Right renal cortex interstitium (tissue), 3 donors: ENCODE data around the gene MET. TPM values are rescaled to one million over a fixed set of nuclear protein-coding genes. Genes with fewer than 3 reads are reported as not detected.

Experiments used
- DNase-seq, 3 donors: peaks; one replicate each; pipeline ENCODE4 v3.0.0-alpha.2; 2013; ENCODE audit warnings: low read depth in 3 of 3, low spot score in 2 of 3
- polyA plus RNA-seq, 3 donors: library from polyadenylated mRNA; unstranded; fragments of 120-200 nt; gene quantifications; one replicate each; pipeline ENCODE4 v1.2.1, GENCODE V29; 2013; ENCODE audit not compliant: insufficient read length in 3 of 3

Gene MET
- polyA plus RNA-seq, 3 donors = 47.8 to 48.3 (median 48.2) TPM

DNA sequence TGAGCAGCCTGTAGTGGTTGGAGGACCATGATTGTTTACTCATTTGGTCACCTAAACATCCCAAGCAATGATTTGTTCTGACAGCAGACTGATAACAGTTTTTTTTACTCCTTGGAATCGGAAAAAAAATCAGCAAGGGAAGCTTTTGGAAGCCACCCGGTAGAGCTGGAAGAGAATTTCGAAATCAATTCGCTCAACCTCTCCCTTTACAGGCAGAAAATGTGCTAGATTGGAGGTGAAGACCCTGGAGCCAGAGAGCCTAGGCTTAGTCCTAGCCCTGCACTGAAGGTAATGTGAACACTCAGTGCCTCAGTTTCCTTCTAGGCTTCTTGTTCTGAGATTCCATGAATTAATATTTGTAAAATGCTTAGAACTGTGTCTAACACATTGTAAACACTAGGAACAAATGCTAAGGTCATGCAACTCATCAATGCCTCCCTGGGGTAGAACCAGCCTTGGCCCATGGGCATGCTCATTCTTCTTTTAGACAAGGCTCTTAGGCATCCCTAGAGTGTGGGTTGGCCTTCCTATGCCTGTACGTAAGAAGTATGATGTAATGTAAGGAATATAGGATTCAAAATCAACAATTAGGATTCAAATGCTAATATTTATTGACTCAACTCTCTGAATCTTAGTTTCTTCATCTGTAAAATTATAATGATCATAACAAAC lies 52.7 kb downstream of the MET start:
- no peak for DNase-seq

DNA sequence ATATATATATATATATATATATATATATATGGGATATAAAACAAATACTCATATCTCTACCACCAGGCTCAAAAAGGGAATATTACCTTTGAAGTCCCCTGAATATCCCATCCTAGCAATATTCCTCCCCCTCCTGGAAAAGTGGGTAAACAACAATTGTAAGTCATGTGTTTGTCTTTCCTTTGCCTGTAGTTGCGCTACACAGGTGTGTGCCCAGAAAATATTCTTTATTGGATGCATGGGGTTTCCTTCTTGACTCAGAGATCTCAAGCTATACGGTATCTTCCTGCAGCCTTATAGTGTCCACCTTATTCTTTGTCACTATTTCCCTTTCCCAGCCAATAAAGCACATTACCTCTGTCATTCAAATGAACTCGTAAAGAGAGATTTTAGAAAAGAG lies 54.2 kb downstream of the MET start:
- no peak for DNase-seq

DNA sequence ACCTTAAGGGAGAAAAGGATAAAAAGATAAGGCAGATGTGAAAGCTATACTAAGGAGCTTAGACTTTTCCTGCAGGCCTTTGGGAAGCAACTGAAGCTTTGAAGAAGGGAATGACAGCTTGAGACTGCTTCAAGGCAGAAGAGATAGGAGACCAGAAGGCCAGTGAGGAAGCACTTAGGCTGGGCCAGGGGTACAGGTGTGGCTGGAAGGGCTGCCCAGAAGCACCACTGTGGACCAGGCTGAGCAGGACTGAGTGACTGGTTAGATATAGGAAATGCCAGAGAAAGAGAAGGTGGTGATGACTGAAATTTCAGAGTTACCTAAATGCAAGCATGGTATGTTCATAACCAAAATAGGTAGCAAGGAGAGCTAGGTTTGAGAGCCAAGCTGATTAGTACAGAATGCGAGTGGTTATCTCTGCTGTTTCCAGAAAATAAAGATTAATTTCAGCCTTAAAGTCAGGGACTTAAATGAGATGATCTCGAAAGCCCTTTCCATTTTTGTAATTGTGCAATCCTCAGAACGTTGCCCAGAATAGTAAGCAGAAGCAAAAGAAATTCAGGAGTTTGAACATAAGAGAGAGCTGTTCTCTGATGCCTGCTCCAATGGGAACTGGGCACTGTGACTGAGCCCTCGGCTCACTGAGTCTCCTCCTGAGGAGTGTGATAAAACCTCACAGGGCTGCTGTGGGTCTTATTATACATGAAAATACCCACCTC lies 54.9 kb downstream of the MET start:
- DNase-seq = no peak

DNA sequence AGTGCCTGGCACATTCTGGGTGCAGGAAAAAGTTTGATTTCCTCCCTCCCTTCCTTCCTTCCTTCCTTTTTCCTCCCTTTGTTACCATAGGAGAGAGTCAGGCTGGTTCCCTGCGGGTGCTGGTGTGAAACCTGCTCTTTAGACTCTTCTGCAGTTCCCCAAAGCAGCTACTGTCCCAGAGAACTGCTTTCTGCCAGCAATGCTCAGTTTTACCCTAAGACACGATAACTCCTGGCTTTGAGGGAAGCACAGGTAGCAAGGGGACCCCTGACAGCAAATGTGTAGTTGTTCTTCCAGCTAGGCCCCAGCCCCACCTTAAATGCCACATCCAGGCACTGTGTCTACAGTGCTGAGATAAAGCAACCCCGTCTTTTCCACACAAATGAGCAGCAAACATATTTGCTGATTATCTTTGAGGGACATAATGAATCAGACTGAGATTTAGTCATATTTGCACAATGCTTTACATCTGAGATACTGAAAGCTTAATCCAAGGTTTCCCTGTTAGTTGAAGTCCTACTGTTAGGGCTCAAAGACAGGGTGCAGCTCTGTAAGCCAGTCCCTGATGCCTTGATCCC lies 55.5 kb downstream of the MET start:
- DNase-seq = no peak

DNA sequence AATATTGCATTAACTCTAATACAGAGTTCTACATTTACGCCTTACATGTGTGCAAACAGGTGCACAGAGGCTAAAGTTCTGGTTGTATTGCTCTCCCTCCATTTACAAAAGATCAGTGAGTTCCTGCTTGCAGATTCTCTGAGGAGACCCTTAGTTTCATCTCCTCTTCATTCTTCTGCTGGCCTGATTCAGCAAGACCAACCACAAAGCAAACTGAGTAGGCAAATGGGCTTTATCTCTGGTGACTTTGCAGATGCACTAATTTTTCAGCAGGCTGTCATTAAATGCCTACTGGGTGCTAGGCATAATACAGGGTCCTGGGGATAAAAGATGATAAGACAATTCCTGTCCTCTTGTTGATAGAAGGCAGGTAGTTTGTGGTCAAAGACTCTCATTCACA lies 56.4 kb downstream of the MET start:
- no peak for DNase-seq

DNA sequence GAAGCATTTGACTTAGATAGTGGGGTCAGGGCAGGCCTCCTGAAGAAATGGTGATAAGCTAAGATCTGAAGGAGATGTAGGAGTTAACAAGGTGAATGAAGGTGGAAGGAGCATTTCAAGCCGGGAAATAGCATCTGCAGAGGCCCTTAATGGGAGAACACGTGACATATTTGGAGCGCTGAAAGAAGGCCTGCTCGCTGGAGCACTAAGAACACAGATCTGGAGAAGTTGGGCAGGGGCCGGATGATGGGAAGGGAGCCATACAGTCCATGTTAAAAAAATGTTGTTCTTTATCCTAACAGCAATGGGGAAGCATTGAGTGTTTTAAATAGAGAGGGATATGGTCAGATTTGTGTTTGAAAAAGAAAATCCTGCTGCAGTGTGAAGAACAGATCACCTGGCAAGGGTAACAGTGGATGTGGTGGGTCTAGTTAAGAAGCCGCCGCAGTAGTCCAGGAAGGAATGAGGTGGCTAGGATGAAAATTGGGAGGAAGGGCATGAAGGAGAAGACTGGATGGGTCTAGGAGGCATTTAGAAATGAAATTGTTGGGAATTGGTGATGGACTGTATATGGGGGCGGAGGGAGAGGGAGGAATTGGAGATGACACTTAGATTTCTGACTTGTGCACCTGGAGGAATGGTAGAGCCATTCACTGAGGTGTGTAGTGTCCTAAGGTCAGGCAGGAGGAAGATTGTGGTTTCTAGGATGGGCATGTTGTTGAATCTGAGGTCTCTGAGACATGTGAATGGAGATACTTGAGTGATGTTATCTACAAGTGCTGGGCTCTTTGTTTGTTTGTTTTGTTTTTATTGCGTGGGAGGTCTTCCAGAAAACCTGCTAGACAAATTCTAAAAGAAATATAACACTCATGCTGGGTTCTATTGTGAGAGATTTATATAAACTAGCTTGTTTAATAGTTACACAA lies 58.4 kb downstream of the MET start:
- DNase-seq = no peak

DNA sequence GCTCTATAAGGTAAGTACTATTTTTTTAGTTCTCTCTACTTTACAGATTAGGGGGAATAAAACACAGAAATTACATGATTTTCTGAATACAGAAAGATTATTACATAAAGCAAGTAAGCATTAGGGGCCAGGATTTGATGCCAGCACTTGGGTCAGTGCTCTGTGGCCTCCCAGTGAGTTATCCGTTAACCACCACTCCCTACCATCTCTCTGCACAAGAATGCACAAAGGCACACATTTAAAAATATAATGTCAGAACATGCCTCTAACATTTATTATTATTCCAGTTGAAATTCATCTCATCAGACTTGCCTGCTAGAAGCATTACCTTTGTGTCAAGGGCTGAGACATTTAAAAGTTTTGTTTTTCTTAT lies 59.0 kb downstream of the MET start:
- DNase-seq = no peak

DNA sequence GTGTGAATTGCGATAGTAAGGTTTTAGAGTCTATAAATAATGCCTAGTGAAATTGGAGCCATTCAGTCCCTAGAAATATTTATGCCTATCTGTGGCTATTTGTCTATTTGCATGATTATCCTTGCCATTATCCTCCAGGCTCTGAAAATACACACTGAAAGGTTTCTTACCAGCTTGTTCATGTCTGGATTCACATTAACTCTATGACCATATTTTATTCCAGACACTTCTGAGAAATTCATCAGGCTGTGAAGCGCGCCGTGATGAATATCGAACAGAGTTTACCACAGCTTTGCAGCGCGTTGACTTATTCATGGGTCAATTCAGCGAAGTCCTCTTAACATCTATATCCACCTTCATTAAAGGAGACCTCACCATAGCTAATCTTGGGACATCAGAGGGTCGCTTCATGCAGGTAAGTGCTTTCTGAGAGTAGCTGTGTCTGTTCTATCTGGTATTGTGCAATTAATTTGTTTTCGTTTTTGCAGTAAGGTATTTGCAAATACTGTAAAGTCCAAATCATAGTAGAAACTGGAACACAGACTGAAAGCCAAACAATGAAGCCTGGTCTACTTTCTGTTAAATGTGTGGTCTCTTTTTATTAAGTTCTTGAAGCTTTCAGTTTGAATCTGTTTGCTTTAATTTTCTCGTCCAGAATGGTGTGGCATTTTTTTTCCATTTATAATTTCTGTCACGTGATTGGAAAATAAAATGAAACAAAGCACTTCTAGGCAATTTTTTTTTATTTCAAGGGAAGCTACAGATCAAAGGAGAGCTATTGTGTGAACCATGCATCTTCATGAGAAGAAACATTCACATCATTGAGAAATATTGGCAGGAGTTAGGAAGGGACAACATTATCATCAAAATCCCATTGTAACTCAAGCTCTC lies 59.7 kb downstream of the MET start:
- no peak for DNase-seq

DNA sequence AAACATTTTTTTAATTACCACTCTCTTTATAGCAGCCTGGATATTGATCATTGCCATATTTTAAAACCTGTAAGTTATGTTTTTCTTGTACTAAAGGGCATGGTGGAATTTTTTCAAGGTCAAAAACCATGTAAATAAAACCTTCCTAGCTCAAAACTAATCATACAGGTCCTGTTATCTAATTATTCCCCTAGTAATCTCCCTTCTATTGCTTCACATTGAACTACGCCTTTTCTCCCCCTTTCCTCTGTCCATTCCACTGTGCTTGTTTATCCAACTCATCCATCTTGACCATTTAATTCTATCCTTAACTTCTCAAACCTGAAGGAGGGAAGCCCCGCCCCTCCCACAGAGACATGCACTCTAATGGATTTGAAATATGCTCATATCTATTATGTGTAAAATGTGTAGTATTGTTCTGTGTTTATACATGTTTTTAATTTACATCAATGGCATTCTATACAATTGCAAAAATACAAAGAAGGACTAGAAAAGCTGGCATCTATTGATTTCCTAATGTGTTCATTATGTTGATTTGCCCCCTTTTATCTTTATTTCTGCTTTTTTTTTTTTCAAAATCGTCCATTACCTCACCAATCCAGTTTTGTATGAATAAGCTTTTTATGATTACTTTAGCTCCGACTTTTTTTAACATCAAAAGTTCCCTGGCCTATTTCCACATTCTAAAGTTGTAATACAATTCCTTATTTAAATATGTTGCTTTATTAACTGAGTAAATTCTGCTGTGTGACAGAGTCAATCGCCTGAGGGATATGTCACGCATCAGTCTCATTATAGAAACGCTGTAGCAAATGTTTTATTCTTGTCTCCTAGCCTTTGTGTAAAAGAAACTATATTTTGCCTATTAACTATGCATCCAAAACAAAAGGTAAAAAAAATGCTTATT lies 61.0 kb downstream of the MET start:
- DNase-seq = no peak

DNA sequence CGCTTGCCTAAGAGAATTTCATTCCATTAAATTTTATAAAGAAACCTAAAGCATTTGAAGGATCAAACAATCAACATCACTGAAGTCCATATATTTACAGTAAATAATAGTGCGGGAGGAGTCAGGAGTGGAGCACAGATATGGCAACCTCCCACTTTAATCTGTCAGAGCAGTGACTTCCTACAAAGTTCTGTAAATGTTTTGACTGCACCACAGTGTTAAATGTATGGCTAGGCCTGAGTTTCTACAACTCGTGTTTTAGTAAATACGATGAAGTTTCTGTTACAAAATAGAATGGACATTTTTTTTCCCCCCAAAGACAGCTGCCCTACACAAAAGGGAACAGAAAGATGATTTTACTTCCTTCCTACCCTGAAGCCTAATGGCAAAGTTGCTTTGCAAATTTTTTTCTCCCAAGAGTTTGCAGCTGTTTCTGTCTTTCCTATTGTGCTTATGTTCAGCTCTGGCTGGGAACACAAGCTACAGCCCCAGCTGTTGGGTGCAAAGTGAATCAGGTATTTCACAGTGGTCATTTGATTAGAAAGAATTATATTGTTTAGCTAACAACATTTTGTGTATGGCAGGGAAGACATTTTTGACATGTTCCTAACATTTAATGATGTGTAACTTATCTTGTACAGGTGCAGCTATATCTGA lies 62.1 kb downstream of the MET start:
- no peak for DNase-seq

DNA sequence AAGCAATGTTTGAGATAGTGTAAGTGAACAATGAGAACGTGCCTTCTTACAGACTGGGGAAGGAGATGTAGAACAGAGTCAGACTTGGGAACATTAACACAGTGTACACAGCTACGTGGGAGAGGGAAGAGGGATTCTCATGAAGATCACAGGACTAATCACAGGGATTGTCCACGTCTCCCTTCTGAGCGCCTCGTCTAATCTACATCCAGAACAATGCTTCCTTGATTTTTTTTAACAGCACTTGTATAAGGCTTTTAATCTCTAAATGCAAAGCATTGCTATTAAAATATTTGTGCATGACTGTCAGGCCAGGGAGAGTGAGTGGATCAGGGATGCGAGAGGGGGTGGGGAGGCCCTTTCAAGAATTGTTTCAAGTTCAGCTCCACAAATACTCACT lies 62.7 kb downstream of the MET start:
- DNase-seq = no peak

DNA sequence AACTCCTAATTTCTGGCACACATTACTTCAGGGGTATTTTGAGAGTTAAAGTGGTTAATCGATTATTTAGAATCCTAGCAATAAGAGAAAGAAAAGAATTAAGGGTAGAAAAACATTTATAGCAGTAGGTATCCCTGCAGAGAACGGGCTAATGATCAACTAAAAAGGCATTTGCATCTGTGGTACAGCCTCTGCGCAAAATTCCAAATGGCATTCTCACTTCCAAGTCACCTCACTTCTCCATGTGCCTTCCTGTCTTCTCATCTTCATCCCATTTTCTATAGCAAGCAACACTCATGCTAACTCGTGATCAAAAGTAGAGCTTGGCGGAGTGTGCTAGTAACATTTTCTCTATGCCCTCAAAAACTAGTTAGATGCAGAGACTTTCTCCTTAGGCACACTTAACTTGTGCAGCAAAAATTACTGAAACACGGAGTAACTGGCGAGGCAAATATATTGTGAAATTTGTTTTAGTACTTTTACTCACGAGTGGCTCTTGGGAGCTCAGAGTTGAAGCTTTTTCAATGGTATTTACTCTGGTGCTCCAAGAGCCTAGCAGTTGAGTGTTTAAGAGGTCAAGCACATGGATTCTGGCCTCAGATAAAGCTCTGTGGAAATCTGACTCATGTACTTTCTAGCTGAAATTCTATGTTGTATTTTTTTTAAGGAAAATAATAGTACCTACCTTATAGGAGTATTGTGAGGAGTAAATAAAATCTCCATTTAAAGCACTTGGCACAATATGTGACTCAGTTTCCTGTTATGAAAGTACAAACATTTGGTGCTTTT lies 65.1 kb downstream of the MET start:
- DNase-seq = no peak

DNA sequence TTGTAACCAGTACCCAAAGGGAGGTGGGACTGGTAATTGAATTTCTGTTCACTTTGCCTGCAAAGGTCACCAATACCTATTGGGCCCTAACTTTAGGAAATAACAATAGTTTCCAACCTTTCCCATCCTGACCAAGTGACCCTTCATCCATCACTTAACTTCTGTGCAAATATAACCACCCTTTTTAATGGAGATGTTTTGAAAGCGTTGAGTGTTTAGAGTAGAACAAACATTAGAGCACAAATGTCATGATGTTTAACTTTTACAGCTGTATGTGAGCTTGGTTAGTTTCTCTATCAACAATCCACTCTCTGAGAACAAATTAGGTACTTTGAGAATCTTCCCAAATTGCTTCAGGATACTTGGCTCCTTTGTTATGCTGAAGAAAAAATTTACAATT lies 66.4 kb downstream of the MET start:
- DNase-seq = no peak

DNA sequence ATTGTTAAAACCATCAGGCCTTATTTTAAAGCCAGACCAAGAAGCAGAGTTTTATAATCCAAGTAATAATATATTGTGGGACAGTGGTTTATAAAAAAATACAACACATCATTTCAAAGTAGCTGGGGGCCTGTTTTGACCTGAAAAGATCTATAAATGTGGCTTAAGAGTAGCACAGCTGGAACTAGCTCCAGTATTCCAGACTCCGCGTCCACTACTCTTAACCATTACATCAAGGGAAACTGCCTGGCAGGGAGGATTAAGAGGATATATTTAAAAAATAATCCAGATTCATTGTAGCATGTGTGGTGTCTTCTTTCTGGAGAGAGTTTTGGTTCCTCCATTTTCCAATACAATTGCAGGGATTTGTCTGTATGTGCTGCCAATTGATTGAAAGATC lies 67.3 kb downstream of the MET start:
- DNase-seq = no peak

DNA sequence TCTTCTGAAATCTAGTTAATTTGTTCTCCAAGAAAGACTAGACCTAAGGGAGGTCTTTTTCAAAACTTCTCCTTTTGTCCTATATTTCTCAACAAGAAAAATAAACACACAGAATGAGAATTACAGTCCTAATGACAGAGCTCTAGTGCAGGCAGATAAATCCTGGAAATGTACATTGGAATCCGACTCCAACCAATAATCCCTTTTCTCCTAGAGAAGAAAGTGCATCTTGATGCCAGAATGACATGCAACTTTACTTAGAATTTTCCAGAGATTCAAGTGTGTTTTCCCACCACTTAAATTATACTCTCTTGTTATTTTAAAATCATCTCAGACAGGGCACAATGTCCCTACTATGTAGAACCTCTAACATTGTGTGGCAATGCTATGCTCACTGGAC lies 68.2 kb downstream of the MET start:
- no peak for DNase-seq

DNA sequence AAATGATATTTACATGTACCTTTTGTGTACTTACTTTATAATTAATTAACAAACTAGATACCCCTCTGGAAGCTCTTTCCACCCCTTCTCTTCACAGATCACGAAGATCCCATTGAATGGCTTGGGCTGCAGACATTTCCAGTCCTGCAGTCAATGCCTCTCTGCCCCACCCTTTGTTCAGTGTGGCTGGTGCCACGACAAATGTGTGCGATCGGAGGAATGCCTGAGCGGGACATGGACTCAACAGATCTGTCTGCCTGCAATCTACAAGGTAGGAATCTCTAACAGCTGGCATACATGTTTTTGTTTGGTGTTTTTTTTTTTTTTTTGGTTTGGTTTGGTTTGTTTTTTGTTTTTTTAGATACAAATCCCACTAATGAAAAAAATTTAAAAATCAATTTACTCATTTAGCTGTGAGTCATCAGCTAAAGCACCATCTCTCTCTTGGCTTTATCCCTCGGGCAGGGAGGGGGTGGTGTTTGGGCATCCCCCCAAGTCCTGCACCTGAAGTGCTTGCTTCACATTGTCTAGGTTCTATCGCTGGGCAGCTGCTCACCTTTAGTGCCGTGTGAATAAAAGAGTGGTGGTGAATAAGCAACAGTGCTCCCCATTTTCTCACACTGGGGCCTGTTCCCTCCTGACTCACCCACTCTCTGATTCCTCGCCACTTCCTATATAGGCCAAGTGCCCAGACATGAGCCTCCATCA lies 68.9 kb downstream of the MET start:
- DNase-seq = no peak

DNA sequence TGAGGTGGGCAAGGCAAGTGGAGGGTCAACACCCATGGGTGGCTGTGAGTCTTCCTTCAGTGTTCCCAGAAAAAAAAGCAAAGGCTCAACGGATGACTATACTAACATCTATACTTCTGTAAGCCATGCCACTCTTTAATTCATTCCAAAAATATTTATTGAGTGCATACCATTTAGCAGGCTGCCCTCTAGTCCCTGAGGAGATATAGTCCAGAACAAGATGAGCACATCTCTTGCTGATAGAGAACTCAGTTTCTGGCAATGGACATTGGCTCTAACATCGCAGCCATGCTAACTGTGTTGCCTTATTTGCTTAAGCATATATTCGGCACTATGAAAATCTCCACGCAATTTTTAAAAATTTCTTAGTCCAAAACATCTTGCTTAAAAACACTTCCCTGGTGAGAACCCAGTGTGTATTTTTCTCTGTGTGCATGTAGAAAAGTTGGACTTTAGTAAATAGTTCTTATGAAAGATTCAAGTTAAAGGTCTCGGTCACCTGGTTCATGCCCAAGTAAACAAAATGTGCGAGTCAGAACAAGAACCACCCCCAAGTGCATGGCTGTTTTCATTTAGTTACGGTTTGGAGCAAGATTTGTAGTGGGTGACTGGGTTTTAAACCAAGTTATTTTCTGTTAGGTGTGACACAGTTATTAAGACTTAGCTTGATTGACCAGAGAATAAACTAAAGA lies 69.8 kb downstream of the MET start:
- DNase-seq = no peak
